ES-I3 (cell line): ENCODE measurements around the gene MIPOL1.

Experiments used
- H3K36me3 ChIP-seq: 2 replicates; pipeline ENCODE4 v1.6.1; 2013; ENCODE audit warnings: mild to moderate bottlenecking, low read length, control low read depth, moderate library complexity; ENCODE audit not compliant: insufficient read depth
- H3K4me1 ChIP-seq: 2 replicates; pipeline ENCODE4 v1.6.1; 2013; ENCODE audit warnings: mild to moderate bottlenecking, control low read depth, low read length; ENCODE audit not compliant: insufficient read depth
- H3K9ac ChIP-seq: 2 replicates; pipeline ENCODE4 v1.6.1; 2013; ENCODE audit warnings: low read depth, mild to moderate bottlenecking, low read length, moderate library complexity
- H3K9me3 ChIP-seq: 2 replicates; pipeline ENCODE4 v1.6.1; 2013; ENCODE audit warnings: mild to moderate bottlenecking, low read length, moderate library complexity; ENCODE audit not compliant: control insufficient read depth, insufficient read depth

MIPOL1 gene

DNA sequence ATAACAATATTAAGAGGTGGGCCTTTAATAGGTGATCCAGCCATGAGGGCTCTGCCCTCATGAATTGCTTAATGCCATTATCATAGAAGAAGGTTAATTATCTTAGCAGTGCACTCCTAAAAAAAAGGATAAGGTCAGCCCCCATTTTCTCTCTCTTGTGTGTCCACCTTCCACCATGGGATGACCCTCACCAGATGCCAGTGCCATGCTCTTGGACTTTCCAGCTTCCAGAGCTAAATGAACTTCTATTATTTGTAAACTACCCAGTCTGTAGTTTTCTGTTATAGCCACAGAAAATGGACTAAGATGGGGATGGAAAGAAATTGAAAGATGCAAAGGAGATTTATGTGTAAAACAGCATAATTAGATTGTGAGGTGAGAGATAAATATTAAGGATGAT is 271.9 kb downstream of the MIPOL1 start:
- Histone ChIP-seq H3K4me1 (no peaks in the 10 kb centered on the region), H3K36me3 (no peaks in the 10 kb centered on the region), H3K9ac (no peak overlapping the region), H3K9me3 (no peaks in the 10 kb centered on the region)

DNA sequence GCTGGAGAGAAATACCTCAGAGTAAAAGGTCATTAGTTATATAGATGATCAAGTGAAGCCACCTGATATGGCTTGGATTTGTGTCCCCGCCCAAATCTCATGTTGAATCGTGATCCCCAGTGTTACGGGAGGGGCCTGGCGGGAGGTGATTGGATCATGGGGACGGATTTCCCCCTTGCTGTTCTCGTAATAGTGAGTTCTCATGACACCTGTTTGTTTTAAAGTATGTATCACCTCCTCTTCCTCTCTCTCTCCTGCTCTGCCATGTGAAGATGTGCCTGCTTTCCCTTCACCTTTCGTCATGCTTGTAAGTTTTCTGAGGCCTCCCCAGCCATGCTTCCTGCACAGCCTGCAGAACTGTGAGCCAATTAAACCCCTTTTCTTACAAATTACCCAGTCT is 272.5 kb downstream of the MIPOL1 start:
- H3K4me1 ChIP-seq: no peaks in the 10 kb centered on the region
- no peaks in the 10 kb centered on the region for H3K9me3 ChIP-seq
- H3K36me3 ChIP-seq: no peaks in the 10 kb centered on the region
- H3K9ac ChIP-seq: no peak overlapping the region

DNA sequence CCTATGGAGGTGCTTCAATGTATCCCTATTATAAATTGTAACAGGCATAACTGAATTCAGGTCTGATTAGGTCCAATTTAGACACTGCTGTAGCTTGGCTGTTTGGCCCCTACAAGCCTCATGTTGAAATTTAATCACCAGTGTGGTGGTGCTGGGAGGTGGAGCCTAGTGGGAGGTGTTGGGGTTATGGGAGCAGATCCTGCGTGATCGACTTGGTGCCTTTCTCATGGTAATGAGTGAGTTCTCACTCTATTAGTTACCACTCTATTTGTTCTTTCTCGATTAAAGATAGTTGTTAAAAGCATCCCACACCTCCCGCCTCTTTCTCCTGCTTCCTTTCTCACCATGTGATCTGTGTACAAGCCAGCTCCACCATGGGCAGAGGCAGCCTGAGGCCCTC is 275.2 kb downstream of the MIPOL1 start:
- no peaks in the 10 kb centered on the region for H3K4me1 ChIP-seq
- H3K9me3 ChIP-seq: no peaks in the 10 kb centered on the region; the same call in 1 of the 2 replicates
- no peaks in the 10 kb centered on the region for H3K36me3 ChIP-seq
- H3K9ac ChIP-seq: no peak overlapping the region

DNA sequence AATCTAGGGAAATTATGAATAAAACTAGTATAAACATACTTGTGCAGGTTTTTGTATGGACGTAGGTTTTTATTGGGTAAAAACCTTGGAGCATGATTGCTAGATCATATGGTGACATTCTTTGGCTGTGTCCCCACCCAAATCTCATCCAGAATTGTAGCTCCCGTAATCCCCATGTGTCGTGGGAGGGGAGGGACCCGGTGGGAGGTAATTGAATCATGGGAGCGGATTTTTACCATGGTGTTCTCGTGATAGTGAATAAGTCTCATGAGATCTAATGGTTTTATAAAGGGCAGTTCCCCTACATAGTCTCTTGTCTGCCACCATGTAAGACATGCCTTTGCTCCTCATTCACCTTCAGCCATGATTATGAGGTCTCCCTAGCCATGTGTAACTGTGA is 276.5 kb downstream of the MIPOL1 start:
- Histone ChIP-seq H3K9me3 (no peaks in the 10 kb centered on the region; the same call in 1 of the 2 replicates), H3K4me1 (no peaks in the 10 kb centered on the region), H3K36me3 (no peaks in the 10 kb centered on the region), H3K9ac (no peak overlapping the region)

DNA sequence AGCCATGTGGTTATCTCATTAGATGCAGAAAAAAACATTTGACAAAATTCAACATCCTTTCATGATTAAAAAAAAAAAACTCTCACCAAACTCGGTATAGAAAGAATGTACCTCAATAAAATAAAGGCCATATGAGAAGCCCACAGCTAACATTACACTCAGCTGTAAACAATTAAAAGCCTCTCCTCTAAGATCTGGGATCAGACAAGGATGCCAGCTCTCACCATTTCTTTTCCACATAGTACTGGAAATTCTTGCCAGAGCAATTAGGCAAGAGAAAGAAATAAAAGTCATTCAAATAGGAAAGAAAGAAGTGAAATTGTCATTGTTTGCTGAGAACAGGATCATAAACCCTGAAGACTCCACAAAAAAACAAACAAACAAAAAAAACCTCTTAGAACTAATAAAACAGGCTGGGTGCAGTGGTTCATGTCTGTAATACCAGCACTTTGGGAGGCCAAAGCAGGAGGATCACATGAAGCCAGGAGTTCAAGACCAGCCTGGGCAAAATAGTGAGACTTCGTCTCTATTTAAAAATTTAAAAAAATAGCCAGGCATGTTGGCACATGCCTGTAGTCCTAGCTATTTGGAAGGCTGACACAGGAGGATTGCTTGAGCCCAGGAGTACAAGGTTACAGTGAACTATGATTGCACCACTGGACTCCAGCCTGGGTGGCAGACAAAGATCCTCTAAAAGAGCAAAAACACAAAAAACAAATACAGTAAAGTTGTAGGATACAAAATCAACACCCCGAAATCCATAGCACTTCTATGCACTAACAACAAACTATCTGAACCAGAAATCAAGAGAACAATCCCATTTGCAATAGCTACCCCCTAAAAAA is 282.9 kb downstream of the MIPOL1 start:
- H3K4me1 ChIP-seq: no peaks in the 10 kb centered on the region
- H3K9ac ChIP-seq: no peak overlapping the region
- H3K36me3 ChIP-seq: no peaks in the 10 kb centered on the region
- no peaks in the 10 kb centered on the region; the same call in 1 of the 2 replicates for H3K9me3 ChIP-seq

DNA sequence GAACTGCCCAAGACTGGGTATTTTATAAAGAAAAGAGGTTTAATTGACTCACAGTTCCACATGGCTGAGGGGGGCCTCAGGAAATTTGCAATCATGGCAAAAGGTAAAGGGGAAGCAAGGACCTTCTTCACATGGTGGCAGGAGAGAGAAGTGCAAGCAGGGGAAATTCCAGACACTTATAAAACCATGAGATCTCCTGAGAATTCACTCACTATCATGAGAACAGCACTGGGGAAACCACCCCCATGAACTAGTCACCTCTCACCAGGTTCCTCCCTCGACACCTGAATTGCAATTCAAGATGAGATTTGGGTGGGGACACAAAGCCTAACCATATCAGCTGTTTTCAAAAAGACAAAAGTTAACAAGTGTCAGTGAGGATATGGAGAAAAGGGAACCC is 284.7 kb downstream of the MIPOL1 start:
- Histone ChIP-seq H3K9me3 (no peaks in the 10 kb centered on the region), H3K4me1 (no peaks in the 10 kb centered on the region), H3K36me3 (no peaks in the 10 kb centered on the region), H3K9ac (no peak overlapping the region)

DNA sequence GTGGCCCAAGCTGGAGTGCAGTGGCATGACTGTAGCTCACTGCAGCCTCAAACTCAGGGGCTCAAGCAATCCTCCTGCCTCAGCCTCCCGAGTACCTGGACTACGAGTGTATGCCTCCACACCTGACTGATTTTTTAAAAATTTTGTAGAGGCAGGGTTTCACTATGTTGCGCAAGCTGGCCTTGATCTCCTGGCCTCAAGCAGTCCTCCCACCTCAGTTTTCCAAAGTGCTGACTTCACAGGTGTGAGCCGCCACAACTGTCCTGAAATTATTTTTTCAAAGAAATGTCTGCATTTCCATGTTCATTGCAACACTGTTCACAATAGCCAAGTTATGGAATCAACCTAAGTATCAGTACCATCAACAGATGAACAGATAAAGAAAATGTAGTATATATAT is 285.9 kb downstream of the MIPOL1 start:
- H3K36me3 ChIP-seq: no peaks in the 10 kb centered on the region
- H3K9ac ChIP-seq: no peak overlapping the region
- no peaks in the 10 kb centered on the region for H3K9me3 ChIP-seq
- H3K4me1 ChIP-seq: no peaks in the 10 kb centered on the region

DNA sequence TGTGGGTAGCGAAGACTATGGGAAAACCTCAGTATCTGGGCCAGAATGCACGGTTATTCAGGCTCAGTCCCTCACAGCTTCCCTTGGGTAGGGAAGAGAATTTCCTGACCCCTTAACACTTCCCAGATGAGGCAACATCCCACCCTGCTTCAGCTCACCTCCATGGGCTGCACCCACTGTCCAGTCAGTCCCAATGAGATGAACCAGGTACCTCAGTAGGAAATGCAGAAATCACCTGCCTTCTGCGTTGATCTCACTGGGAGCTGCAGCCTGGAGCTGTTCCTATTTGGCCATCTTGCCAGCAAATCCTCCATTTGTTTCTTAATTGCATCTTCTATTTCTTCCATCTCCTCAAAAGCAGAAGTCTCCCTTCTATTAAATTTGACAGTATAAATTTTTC is 292.9 kb downstream of the MIPOL1 start:
- Histone ChIP-seq H3K9me3 (no peaks in the 10 kb centered on the region), H3K36me3 (no peaks in the 10 kb centered on the region), H3K4me1 (no peaks in the 10 kb centered on the region), H3K9ac (no peak overlapping the region)

DNA sequence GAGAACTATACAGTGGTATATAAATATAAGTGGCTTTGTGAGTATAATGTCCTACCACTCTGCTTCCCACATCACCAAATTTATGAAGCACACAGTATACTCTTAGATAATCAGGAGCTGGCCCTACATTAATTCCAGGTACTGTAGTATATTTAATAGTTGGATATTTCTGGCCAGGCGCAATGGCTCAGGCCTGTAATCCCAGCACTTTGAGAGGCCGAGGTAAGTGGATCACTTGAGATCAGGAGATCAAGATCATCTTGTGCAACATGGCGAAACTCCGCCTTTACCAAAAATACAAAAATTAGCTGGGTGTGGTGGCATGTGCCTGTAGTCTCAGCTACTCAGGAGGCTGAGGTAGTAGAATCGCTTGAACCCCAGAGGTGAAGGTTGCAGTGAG is 293.3 kb downstream of the MIPOL1 start:
- Histone ChIP-seq H3K9ac (no peak overlapping the region), H3K4me1 (no peaks in the 10 kb centered on the region), H3K36me3 (no peaks in the 10 kb centered on the region), H3K9me3 (no peaks in the 10 kb centered on the region)

DNA sequence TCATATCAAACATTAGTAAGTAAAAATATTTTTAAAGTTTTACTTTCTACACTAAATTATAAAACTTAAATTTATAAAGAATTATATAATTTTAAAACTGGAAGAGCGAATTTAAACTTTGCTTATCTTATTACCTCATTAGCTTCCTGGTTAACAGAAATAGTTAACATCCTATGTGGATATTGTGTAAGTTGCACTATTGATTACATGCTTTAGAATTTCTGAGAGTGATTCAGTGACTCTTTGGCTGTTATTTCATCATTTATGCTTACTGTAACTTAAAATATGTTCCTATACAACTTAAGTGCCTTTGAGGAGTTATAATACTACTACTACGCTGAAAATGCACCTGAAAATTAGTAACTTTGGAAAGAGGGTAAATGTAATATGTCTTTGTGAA is 295.9 kb downstream of the MIPOL1 start:
- Histone ChIP-seq H3K9me3 (no peaks in the 10 kb centered on the region), H3K9ac (no peak overlapping the region), H3K36me3 (no peaks in the 10 kb centered on the region), H3K4me1 (no peaks in the 10 kb centered on the region)

DNA sequence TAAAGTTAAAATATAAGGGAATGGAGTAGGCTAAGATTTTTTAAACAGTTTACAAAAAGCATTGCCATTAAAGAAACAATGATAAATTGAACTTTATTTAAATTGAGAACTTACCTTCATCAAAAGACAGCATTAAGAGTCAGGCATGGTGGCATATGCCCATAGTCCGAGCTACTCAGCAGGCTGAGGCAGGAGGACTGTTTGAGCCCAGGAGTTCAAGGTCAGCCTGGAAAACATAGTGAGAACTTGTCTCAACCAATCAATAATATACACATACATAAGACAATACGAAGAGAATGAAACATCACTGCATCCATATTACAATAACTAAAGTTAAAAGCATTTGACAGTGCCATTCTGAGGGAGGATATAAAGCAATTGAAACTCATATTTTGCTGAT is 299.7 kb downstream of the MIPOL1 start:
- H3K4me1 ChIP-seq: no peaks in the 10 kb centered on the region
- no peaks in the 10 kb centered on the region for H3K36me3 ChIP-seq

DNA sequence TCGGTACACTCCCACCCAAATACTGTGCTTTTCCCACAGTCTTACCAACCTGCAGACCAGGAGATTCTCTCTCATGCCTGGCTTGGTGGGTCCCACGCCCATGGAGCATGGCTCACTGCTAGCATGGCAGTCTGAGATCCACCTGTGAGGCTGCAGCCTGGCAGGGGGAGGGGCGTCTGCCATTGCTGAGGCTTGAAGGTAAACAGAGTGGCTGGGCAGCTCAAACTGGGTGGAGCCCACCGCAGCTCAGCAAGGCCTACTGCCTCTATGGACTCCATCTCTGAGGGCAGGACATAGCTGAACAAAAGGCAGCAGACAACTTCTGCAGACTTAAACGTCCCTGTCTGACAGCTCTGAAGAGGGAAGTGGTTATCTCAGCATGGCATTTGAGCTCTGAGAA is 304.1 kb downstream of the MIPOL1 start:
- Histone ChIP-seq H3K9me3 (no peaks in the 10 kb centered on the region), H3K36me3 (no peaks in the 10 kb centered on the region), H3K9ac (no peak overlapping the region), H3K4me1 (no peaks in the 10 kb centered on the region)

More for the DNA sequence above, 299.7 kb downstream of the MIPOL1 start:
- Histone ChIP-seq H3K9me3 (no peaks in the 10 kb centered on the region), H3K9ac (no peak overlapping the region)

DNA sequence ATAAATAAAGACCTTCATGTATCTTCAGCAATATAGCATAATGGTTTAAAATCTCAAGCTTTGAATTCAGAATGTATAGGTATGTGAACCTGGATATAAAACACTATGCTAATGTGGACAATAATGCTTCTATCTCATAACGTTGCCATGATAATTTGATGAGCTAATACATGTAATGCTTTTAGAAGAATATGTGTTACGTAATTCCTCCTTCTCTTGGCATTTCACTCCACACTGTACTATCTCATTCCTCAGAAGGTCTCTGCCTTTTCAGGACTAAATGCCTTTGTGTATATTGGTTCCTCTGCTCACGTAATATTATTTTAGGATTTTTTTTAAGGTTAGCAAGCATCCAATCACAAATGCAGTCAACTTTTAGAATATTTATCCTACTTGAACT is 310.8 kb downstream of the MIPOL1 start:
- no peaks in the 10 kb centered on the region for H3K9me3 ChIP-seq
- H3K9ac ChIP-seq: no peak overlapping the region
- H3K4me1 ChIP-seq: no peaks in the 10 kb centered on the region
- no peaks in the 10 kb centered on the region for H3K36me3 ChIP-seq

- Histone ChIP-seq H3K9ac (no peak overlapping the region), H3K9me3 (no peaks in the 10 kb centered on the region), H3K36me3 (no peaks in the 10 kb centered on the region), H3K4me1 (no peaks in the 10 kb centered on the region)
These were observed 314.4 kb downstream of the MIPOL1 start for GRCh38 chr14:37512173-37512572.

DNA sequence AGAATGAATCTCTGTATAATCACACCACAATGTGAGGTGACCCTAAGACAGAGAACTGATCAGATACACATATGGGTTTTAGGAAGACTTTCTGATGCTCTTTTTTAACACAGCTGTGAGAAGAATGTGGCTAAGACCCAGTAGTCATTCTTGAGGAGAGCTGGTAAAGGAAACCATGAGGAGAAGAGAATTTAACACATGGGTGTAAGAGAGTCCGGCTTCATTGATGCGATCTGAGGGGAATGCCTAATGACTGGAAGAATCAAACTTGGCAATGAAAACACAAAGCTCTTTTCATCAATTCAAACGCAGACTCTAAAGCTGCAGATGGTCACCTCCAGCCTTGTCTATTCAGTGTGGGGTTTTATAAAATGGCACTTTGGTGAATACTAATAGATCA is 318.0 kb downstream of the MIPOL1 start:
- H3K9ac ChIP-seq: no peak overlapping the region
- H3K36me3 ChIP-seq: no peaks in the 10 kb centered on the region
- H3K9me3 ChIP-seq: no peaks in the 10 kb centered on the region
- H3K4me1 ChIP-seq: no peaks in the 10 kb centered on the region
